ENCODE results near the gene TP53BP2.

- TF ChIP-seq GATA3 (IDR thresholded peaks at IDR 0.05; ENCODE audit: low read depth, low read length) (no peak), GATA2 (IDR thresholded peaks at IDR 0.05; ENCODE audit: low read depth, low read length) (no peak)
These were observed 115.8 kb downstream of the TP53BP2 start for GRCh38 chr1:223729906-223730305.

Measured in SH-SY5Y (cell line).